ENCODE measurements around the gene CTBP2. TPM values are rescaled to one million over a fixed set of nuclear protein-coding genes. Genes with fewer than 3 reads are reported as not detected.

Gene CTBP2
- total and polyA plus RNA-seq, 3 experiments from 2014 or later, result 1.4 to 2.8 (median 1.8) TPM

- no peak overlapping the region for H3K27ac ChIP-seq (ENCODE audit: low read depth, low read length)
- H3K4me3 ChIP-seq (ENCODE audit: low read length), result no peak overlapping the region
- H3K27me3 ChIP-seq (ENCODE audit: insufficient read depth, low read length, poor library complexity, severe bottlenecking), result no peaks in the 10 kb centered on the region
- ChIA-PET CTCF (no interaction called here), POLR2A (no interaction called here)
- Mint-ChIP-seq H3K27ac (no peak overlapping the region), H3K27me3 (peaks cover 9 to 15% of the 10 kb centered on the region in 2 donors), H3K4me3 (no peak overlapping the region), H3K4me1 (no peaks in the 10 kb centered on the region), H3K9me3 (no peaks in the 10 kb centered on the region), H3K36me3 (no peaks in the 10 kb centered on the region)
- no peaks in the 10 kb centered on the region for H3K9me3 ChIP-seq (ENCODE audit: low read length)
- no peaks in the 10 kb centered on the region for H3K36me3 ChIP-seq (ENCODE audit: insufficient read depth, low read length)
- DNase-seq, result no peak
- H3K4me1 ChIP-seq (ENCODE audit: insufficient read depth, low read length), result no peaks in the 10 kb centered on the region
Observed at GRCh38 chr10:125035136-125035535, 125.2 kb downstream of the CTBP2 start.

GRCh38 chr10:125034675-125035074 is 125.7 kb downstream of the CTBP2 start:
- no peaks in the 10 kb centered on the region for H3K4me1 Mint-ChIP-seq
- H3K36me3 ChIP-seq (ENCODE audit: insufficient read depth, low read length), result no peaks in the 10 kb centered on the region
- H3K27me3 ChIP-seq (ENCODE audit: insufficient read depth, low read length, poor library complexity, severe bottlenecking), result no peaks in the 10 kb centered on the region
- no peak overlapping the region for H3K4me3 ChIP-seq (ENCODE audit: low read length)
- DNase-seq, result no peak
- H3K9me3 Mint-ChIP-seq, result no peaks in the 10 kb centered on the region
- no peaks in the 10 kb centered on the region for H3K4me1 ChIP-seq (ENCODE audit: insufficient read depth, low read length)
- no peaks in the 10 kb centered on the region for H3K36me3 Mint-ChIP-seq
- POLR2A ChIA-PET, result no interaction called here
- no peaks in the 10 kb centered on the region for H3K9me3 ChIP-seq (ENCODE audit: low read length)
- H3K27ac ChIP-seq (ENCODE audit: low read depth, low read length), result no peak overlapping the region
- no peak overlapping the region for H3K4me3 Mint-ChIP-seq
- H3K27ac Mint-ChIP-seq, result peak overlapping the region in 1 of 8 donors; percentile 33
- CTCF ChIA-PET, result no interaction called here
- H3K27me3 Mint-ChIP-seq, result peaks cover 9 to 15% of the 10 kb centered on the region in 2 donors

- Histone ChIP-seq H3K27ac (ENCODE audit: low read depth, low read length) (no peak overlapping the region), H3K9me3 (ENCODE audit: low read length) (no peaks in the 10 kb centered on the region), H3K4me3 (ENCODE audit: low read length) (no peak overlapping the region), H3K4me1 (ENCODE audit: insufficient read depth, low read length) (no peaks in the 10 kb centered on the region), H3K27me3 (ENCODE audit: insufficient read depth, low read length, poor library complexity, severe bottlenecking) (no peaks in the 10 kb centered on the region), H3K36me3 (ENCODE audit: insufficient read depth, low read length) (no peaks in the 10 kb centered on the region)
- Mint-ChIP-seq H3K27ac (no peak overlapping the region), H3K9me3 (no peaks in the 10 kb centered on the region), H3K4me1 (no peaks in the 10 kb centered on the region), H3K36me3 (no peaks in the 10 kb centered on the region), H3K4me3 (no peak overlapping the region), H3K27me3 (peaks cover 12 to 15% of the 10 kb centered on the region in 2 donors)
- ChIA-PET POLR2A (no interaction called here), CTCF (no interaction called here)
- DNase-seq, result no peak
Observed at GRCh38 chr10:125033146-125033924, 127.0 kb downstream of the CTBP2 start.

GRCh38 chr10:125032474-125033020 is 127.8 kb downstream of the CTBP2 start:
- DNase-seq, result no peak
- H3K36me3 Mint-ChIP-seq, result no peaks in the 10 kb centered on the region
- H3K9me3 Mint-ChIP-seq, result no peaks in the 10 kb centered on the region
- no peaks in the 10 kb centered on the region for H3K4me1 ChIP-seq (ENCODE audit: insufficient read depth, low read length)
- H3K4me3 Mint-ChIP-seq, result no peak overlapping the region
- no peaks in the 10 kb centered on the region for H3K36me3 ChIP-seq (ENCODE audit: insufficient read depth, low read length)
- H3K9me3 ChIP-seq (ENCODE audit: low read length), result no peaks in the 10 kb centered on the region
- CTCF ChIA-PET, result no interaction called here
- H3K27me3 Mint-ChIP-seq, result peaks cover 12 to 15% of the 10 kb centered on the region in 2 donors
- no peak overlapping the region for H3K27ac ChIP-seq (ENCODE audit: low read depth, low read length)
- H3K27me3 ChIP-seq (ENCODE audit: insufficient read depth, low read length, poor library complexity, severe bottlenecking), result no peaks in the 10 kb centered on the region
- no peak overlapping the region for H3K4me3 ChIP-seq (ENCODE audit: low read length)
- H3K4me1 Mint-ChIP-seq, result no peaks in the 10 kb centered on the region
- H3K27ac Mint-ChIP-seq, result no peak overlapping the region
- POLR2A ChIA-PET, result no interaction called here

- H3K9me3 Mint-ChIP-seq, result no peaks in the 10 kb centered on the region
- no peak overlapping the region for H3K4me3 ChIP-seq (ENCODE audit: low read length)
- H3K27ac Mint-ChIP-seq, result no peak overlapping the region
- H3K27ac ChIP-seq (ENCODE audit: low read depth, low read length), result no peak overlapping the region
- no peaks in the 10 kb centered on the region for H3K4me1 ChIP-seq (ENCODE audit: insufficient read depth, low read length)
- H3K36me3 ChIP-seq (ENCODE audit: insufficient read depth, low read length), result no peaks in the 10 kb centered on the region
- no peak for DNase-seq
- H3K4me1 Mint-ChIP-seq, result no peaks in the 10 kb centered on the region
- no peaks in the 10 kb centered on the region for H3K9me3 ChIP-seq (ENCODE audit: low read length)
- ChIA-PET POLR2A (no interaction called here), CTCF (no interaction called here)
- no peaks in the 10 kb centered on the region for H3K27me3 ChIP-seq (ENCODE audit: insufficient read depth, low read length, poor library complexity, severe bottlenecking)
- peaks cover 8 to 12% of the 10 kb centered on the region in 2 donors for H3K27me3 Mint-ChIP-seq
- H3K4me3 Mint-ChIP-seq, result no peak overlapping the region
- H3K36me3 Mint-ChIP-seq, result no peaks in the 10 kb centered on the region
Observed at GRCh38 chr10:125030567-125031197, 129.7 kb downstream of the CTBP2 start.

GRCh38 chr10:125029584-125030242 is 130.7 kb downstream of the CTBP2 start:
- Histone ChIP-seq H3K27ac (ENCODE audit: low read depth, low read length) (no peak overlapping the region), H3K9me3 (ENCODE audit: low read length) (no peaks in the 10 kb centered on the region), H3K27me3 (ENCODE audit: insufficient read depth, low read length, poor library complexity, severe bottlenecking) (no peaks in the 10 kb centered on the region), H3K36me3 (ENCODE audit: insufficient read depth, low read length) (no peaks in the 10 kb centered on the region), H3K4me3 (ENCODE audit: low read length) (no peak overlapping the region), H3K4me1 (ENCODE audit: insufficient read depth, low read length) (no peaks in the 10 kb centered on the region)
- Mint-ChIP-seq H3K4me3 (no peak overlapping the region), H3K36me3 (no peaks in the 10 kb centered on the region), H3K4me1 (no peaks in the 10 kb centered on the region), H3K27ac (no peak overlapping the region), H3K27me3 (peaks cover 8 to 10% of the 10 kb centered on the region in 2 donors), H3K9me3 (no peaks in the 10 kb centered on the region)
- CTCF ChIA-PET, result no interaction called here
- DNase-seq, result no peak
- POLR2A ChIA-PET, result no interaction called here

- ChIA-PET CTCF (no interaction called here), POLR2A (no interaction called here)
- Mint-ChIP-seq H3K36me3 (no peaks in the 10 kb centered on the region), H3K4me3 (no peak overlapping the region), H3K9me3 (no peaks in the 10 kb centered on the region), H3K27ac (peak overlapping the region in 1 of 8 donors; percentile 61), H3K4me1 (no peaks in the 10 kb centered on the region), H3K27me3 (peaks cover 8 to 10% of the 10 kb centered on the region in 2 donors)
- H3K27me3 ChIP-seq (ENCODE audit: insufficient read depth, low read length, poor library complexity, severe bottlenecking), result no peaks in the 10 kb centered on the region
- no peaks in the 10 kb centered on the region for H3K4me1 ChIP-seq (ENCODE audit: insufficient read depth, low read length)
- H3K4me3 ChIP-seq (ENCODE audit: low read length), result no peak overlapping the region
- H3K36me3 ChIP-seq (ENCODE audit: insufficient read depth, low read length), result no peaks in the 10 kb centered on the region
- no peak for DNase-seq
- H3K27ac ChIP-seq (ENCODE audit: low read depth, low read length), result no peak overlapping the region
- no peaks in the 10 kb centered on the region for H3K9me3 ChIP-seq (ENCODE audit: low read length)
Observed at GRCh38 chr10:125027871-125028869, 132.2 kb downstream of the CTBP2 start.
